ENCODE measurements around the gene FOXL1.

DNA sequence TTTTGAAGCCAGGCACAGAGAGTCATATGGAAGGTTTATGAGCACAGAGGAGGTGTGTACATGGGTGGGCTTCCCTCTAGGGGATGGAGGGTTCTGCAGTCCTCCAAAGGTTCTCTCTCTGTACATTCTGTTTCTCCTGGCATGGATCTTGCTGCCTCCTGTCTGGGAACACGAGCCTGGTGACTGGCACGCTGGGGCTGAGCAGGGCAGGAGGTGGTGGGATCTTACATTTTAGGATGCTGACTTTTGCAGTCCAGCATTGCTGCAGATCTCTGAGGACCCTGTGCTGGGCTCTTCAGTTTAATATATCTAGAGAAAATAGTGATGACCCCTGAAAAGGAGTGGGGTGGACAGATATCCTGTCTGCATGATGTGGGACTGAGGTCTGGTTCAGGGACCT, 23.0 kb downstream of the FOXL1 start:
- TF ChIP-seq, protein P1, sequence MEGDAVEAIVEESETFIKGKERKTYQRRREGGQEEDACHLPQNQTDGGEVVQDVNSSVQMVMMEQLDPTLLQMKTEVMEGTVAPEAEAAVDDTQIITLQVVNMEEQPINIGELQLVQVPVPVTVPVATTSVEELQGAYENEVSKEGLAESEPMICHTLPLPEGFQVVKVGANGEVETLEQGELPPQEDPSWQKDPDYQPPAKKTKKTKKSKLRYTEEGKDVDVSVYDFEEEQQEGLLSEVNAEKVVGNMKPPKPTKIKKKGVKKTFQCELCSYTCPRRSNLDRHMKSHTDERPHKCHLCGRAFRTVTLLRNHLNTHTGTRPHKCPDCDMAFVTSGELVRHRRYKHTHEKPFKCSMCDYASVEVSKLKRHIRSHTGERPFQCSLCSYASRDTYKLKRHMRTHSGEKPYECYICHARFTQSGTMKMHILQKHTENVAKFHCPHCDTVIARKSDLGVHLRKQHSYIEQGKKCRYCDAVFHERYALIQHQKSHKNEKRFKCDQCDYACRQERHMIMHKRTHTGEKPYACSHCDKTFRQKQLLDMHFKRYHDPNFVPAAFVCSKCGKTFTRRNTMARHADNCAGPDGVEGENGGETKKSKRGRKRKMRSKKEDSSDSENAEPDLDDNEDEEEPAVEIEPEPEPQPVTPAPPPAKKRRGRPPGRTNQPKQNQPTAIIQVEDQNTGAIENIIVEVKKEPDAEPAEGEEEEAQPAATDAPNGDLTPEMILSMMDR (IDR thresholded peaks at IDR 0.05): no peak
- no peak for TF ChIP-seq POLR2A (IDR thresholded peaks at IDR 0.05)

Data from suprapubic skin (tissue), 3 donors.